K562 (cell line): ENCODE measurements around the gene ILF2. TPM values are rescaled to one million over a fixed set of nuclear protein-coding genes. Genes with fewer than 3 reads are reported as not detected.

ENCODE experiments used
- ATF1 ChIP-seq, 2 experiments: fragments of 450-650 bp in 1 of 2; IDR thresholded peaks; 2 replicates each; pipeline ENCODE4 v1.6.1; 2016; ENCODE audit warnings: missing compliant biosample characterization in 1 of 2, missing genetic modification characterization in 1 of 2
- CBFB ChIP-seq: sonication (generic); formaldehyde crosslinking; IDR thresholded peaks from 2 replicates; pipeline ENCODE4 v1.4.0; 2020; ENCODE audit warnings: mild to moderate bottlenecking, missing genetic modification reagents
- CHD7 ChIP-seq: fragments of 200-600 bp; sonication (generic); IDR thresholded peaks from one replicate; pipeline ENCODE4 v1.6.1; 2012; ENCODE audit warnings: mild to moderate bottlenecking, low read depth, low read length, inconsistent platforms
- GABPA ChIP-seq: fragments of 200-800 bp; sonication (Bioruptor generic); conservative IDR thresholded peaks from 2 replicates; pipeline ENCODE4 v1.6.1; 2016; ENCODE audit warnings: low read depth, missing genetic modification characterization, missing compliant biosample characterization
- ID3 ChIP-seq, 2 experiments: fragments of 250-450 bp in 1 of 2; fragments of 450-650 bp in 1 of 2; sonication (Bioruptor Pico) in 1 of 2; IDR thresholded peaks; 2 replicates each; pipeline versions ENCODE4 v1.6.1 to v1.8.0; 2016 to 2021; ENCODE audit warnings: mild to moderate bottlenecking in 2 of 2, moderate library complexity in 2 of 2, missing compliant biosample characterization in 1 of 2, missing genetic modification characterization in 1 of 2
- SIN3B ChIP-seq: fragments of 450-650 bp; IDR thresholded peaks from 2 replicates; pipeline ENCODE4 v1.6.1; 2017; ENCODE audit warnings: low read depth, mild to moderate bottlenecking, moderate library complexity
- WHSC1 ChIP-seq: IDR thresholded peaks from one replicate; pipeline ENCODE4 v1.6.1; 2012; ENCODE audit warnings: low read length, control low read depth, inconsistent platforms
- ZBTB11 ChIP-seq, 3 experiments: fragments of 200-800 bp in 1 of 3; fragments of 250-450 bp in 1 of 3; fragments of 450-650 bp in 1 of 3; sonication (Bioruptor Pico) in 1 of 3; sonication (Bioruptor generic) in 1 of 3; formaldehyde crosslinking in 1 of 3; IDR thresholded peaks; 2 replicates each; pipeline versions ENCODE4 v1.6.1 to v1.8.0; 2016 to 2022; ENCODE audit warnings: mild to moderate bottlenecking in 2 of 3, missing genetic modification characterization in 2 of 3, missing compliant biosample characterization in 1 of 3, moderate library complexity in 1 of 3
- ZBTB7A ChIP-seq: IDR thresholded peaks from 2 replicates; pipeline ENCODE4 v1.6.1; 2011; ENCODE audit warnings: low read depth, mild to moderate bottlenecking, low read length, moderate library complexity, borderline replicate concordance; ENCODE audit not compliant: control insufficient read depth
- ZNF277 ChIP-seq: fragments of 250-450 bp; sonication (Bioruptor Pico); IDR thresholded peaks from 2 replicates; pipeline ENCODE4 v1.8.0; 2022; ENCODE audit warnings: inconsistent platforms, mild to moderate bottlenecking, moderate library complexity, borderline replicate concordance
- polyA plus RNA-seq, 8 experiments: library from polyadenylated mRNA; depleted of rRNA in 4 of 8; stranded (reverse) in 5 of 8; unstranded in 3 of 8; fragments of >200 nt; fragmentation: Nextera tagmentation in 2 of 8; fragmentation: Illumina TruSeq in 1 of 8; extraction: Ambion mirVana in 2 of 8; extraction: Trizol in 1 of 8; gene quantifications; 2 replicates each; pipeline versions ENCODE4 v1.2.1 to v1.2.3, GENCODE V29; 2011 to 2014; ENCODE audit warnings: inconsistent platforms in 1 of 8, missing spikeins in 1 of 8
- total RNA-seq, 7 experiments: library from RNA; depleted of rRNA in 6 of 7; stranded (reverse); fragments of >200 nt in 6 of 7; fragmentation: Illumina TruSeq in 2 of 7; extraction: Trizol in 2 of 7; gene quantifications; 2 replicates each; pipeline versions ENCODE4 v1.2.1 to v1.2.3, GENCODE V29; 2011 to 2021; ENCODE audit warnings: low replicate concordance in 1 of 7

The ILF2 gene
- total and polyA plus RNA-seq, 9 of the 15 experiments (the other 6 are each of a cell fraction or from before 2014, with no cell fraction given) = 282 to 726 (median 474) TPM

GRCh38 chr1:153667439-153667838 is 3.4 kb downstream of the ILF2 start (continued):
- no peak for TF ChIP-seq ZBTB11 (CRISPR knock-in tag; IDR thresholded peaks at IDR 0.05)
- TF ChIP-seq ID3 (CRISPR knock-in tag; IDR thresholded peaks at IDR 0.05) = no peak
- TF ChIP-seq ID3 (tag; IDR thresholded peaks at IDR 0.05) = no peak
- TF ChIP-seq ATF1 (CRISPR knock-in tag; IDR thresholded peaks at IDR 0.05) = no peak
- TF ChIP-seq ATF1 (tag; IDR thresholded peaks at IDR 0.05) = no peak
- TF ChIP-seq WHSC1 = no peak
- no peak for TF ChIP-seq ZNF277
- no peak for TF ChIP-seq ZBTB7A
- TF ChIP-seq CBFB (CRISPR knock-in tag) = no peak
- no peak for TF ChIP-seq SIN3B
- TF ChIP-seq CHD7 = no peak
- TF ChIP-seq GABPA (tag) = no peak
